Cardiac muscle cell (in vitro differentiated cells and primary cell): ENCODE results near the gene TSHB. TPM values are rescaled to one million over a fixed set of nuclear protein-coding genes. Genes with fewer than 3 reads are reported as not detected.

Experiments used
- DNase-seq, 2 donors: peaks; one replicate each; pipeline versions ENCODE4 v3.0.0 to v3.0.0-alpha.2; 2010 to 2017; ENCODE audit warnings: low read depth in 1 of 2, low spot score in 1 of 2
- H3K27ac ChIP-seq: fragments of 200-600 bp; sonication (generic); 2 replicates; pipeline ENCODE4 v1.5.1; 2016
- H3K27me3 ChIP-seq: fragments of 200-600 bp; sonication (generic); 2 replicates; pipeline ENCODE4 v1.6.0; 2016; ENCODE audit warnings: control low read depth
- H3K36me3 ChIP-seq: fragments of 200-600 bp; sonication (generic); 2 replicates; pipeline ENCODE4 v1.5.1; 2016; ENCODE audit warnings: control low read depth
- H3K4me1 ChIP-seq: fragments of 200-600 bp; sonication (generic); 2 replicates; pipeline ENCODE4 v1.8.1; 2017; ENCODE audit warnings: low read depth, mild to moderate bottlenecking, mixed run types
- H3K4me3 ChIP-seq: fragments of 200-600 bp; sonication (generic); 2 replicates; pipeline ENCODE4 v1.5.1; 2016; ENCODE audit warnings: mild to moderate bottlenecking
- H3K9me3 ChIP-seq: fragments of 200-600 bp; sonication (generic); 2 replicates; pipeline ENCODE4 v1.5.1; 2017; ENCODE audit warnings: low read depth, mild to moderate bottlenecking, control low read depth
- polyA plus RNA-seq: library from polyadenylated mRNA; unstranded; fragments of >200 nt; fragmentation: Nextera tagmentation; extraction: Ambion mirVana; gene quantifications from 2 replicates; pipeline ENCODE4 v1.2.1, GENCODE V29; 2016
- total RNA-seq: library from RNA; depleted of rRNA; stranded (reverse); fragments of >200 nt; gene quantifications from 2 replicates; pipeline ENCODE4 v1.2.3, GENCODE V29; 2016
- TF ChIP-seq, protein P1 (sequence below): IDR thresholded peaks from 2 replicates; pipeline ENCODE4 v1.5.1; 2012; ENCODE audit warnings: low read depth, mild to moderate bottlenecking, low read length

TSHB gene
- total and polyA plus RNA-seq, 2 experiments from 2014 or later: not detected

DNA sequence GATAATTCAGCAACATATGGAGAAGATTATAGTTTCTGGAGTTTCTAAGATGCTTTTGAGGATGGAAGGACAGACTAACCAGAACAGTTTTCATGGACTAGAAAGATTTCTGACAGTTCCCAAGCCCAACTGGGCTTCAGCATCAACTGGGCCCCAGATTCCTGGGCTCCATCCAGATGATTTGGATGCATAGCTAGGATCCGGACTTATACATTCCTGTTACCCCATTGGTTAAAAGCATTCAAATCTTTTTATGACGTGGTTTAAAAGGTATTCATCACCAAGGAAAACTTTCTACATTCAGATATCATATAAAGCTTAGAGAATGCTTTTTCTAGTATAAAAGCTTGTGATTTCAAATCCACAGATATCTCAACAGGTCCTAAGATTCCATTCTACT lies 29.7 kb downstream of the TSHB start:
- Histone ChIP-seq H3K4me1 (peaks cover 10% of the 10 kb centered on the region), H3K27ac (no peak overlapping the region), H3K4me3 (no peak overlapping the region), H3K9me3 (no peaks in the 10 kb centered on the region), H3K27me3 (no peaks in the 10 kb centered on the region), H3K36me3 (peaks cover 10% of the 10 kb centered on the region)
- no peak for DNase-seq
- TF ChIP-seq, protein P1, sequence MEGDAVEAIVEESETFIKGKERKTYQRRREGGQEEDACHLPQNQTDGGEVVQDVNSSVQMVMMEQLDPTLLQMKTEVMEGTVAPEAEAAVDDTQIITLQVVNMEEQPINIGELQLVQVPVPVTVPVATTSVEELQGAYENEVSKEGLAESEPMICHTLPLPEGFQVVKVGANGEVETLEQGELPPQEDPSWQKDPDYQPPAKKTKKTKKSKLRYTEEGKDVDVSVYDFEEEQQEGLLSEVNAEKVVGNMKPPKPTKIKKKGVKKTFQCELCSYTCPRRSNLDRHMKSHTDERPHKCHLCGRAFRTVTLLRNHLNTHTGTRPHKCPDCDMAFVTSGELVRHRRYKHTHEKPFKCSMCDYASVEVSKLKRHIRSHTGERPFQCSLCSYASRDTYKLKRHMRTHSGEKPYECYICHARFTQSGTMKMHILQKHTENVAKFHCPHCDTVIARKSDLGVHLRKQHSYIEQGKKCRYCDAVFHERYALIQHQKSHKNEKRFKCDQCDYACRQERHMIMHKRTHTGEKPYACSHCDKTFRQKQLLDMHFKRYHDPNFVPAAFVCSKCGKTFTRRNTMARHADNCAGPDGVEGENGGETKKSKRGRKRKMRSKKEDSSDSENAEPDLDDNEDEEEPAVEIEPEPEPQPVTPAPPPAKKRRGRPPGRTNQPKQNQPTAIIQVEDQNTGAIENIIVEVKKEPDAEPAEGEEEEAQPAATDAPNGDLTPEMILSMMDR: no peak

DNA sequence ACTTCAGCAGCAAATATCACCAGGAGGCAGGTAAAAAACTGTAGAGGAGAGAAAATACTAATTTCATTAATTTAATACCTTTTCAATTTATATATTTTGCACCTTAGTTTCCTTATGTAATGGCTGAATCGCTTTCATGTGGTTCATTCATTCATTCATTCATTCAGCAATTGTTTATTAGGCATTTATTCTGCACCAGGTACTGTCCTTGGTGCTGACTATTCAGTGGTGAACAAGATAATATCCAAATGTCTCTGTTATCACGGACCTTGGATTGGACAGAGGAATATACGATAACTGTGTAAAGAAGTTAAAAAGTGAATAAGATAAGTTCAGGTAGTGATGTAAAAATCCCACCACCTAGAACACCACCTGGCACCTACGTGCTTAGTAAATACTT lies 30.9 kb downstream of the TSHB start:
- Histone ChIP-seq H3K36me3 (peaks cover 6% of the 10 kb centered on the region), H3K27ac (no peak overlapping the region), H3K4me3 (no peak overlapping the region), H3K9me3 (no peaks in the 10 kb centered on the region), H3K4me1 (peaks cover 15% of the 10 kb centered on the region), H3K27me3 (no peaks in the 10 kb centered on the region)
- TF ChIP-seq, protein P1: no peak
- DNase-seq: no peak

DNA sequence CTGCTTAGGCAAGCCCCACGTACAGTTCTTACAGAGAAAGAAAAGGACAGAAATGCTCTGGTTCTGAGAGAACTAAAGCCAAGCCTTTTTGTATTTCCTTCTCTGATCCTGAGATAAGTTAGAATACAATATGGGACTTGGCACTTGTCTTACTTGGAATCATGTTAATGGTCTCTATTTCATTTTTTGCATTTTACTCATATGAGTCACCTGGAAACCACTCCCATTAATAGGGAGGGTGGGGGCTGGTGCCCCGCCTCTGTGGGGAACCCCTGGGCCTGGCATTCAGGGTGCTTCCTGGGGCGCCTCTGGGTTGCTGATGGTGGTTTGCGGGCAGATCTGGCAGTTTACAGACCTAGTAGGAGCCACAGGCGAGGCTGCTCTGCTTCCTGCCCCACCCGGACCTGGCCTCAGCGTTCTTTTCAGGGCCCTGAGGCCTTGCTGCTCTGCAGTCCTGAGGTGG lies 32.9 kb downstream of the TSHB start:
- DNase-seq: peak in 1 of 2 donors; percentile 13
- Histone ChIP-seq H3K4me3 (no peak overlapping the region), H3K36me3 (peaks cover 4% of the 10 kb centered on the region), H3K9me3 (no peaks in the 10 kb centered on the region), H3K4me1 (peaks cover 5% of the 10 kb centered on the region), H3K27ac (no peak overlapping the region), H3K27me3 (no peaks in the 10 kb centered on the region)
- TF ChIP-seq, protein P1: no peak

DNA sequence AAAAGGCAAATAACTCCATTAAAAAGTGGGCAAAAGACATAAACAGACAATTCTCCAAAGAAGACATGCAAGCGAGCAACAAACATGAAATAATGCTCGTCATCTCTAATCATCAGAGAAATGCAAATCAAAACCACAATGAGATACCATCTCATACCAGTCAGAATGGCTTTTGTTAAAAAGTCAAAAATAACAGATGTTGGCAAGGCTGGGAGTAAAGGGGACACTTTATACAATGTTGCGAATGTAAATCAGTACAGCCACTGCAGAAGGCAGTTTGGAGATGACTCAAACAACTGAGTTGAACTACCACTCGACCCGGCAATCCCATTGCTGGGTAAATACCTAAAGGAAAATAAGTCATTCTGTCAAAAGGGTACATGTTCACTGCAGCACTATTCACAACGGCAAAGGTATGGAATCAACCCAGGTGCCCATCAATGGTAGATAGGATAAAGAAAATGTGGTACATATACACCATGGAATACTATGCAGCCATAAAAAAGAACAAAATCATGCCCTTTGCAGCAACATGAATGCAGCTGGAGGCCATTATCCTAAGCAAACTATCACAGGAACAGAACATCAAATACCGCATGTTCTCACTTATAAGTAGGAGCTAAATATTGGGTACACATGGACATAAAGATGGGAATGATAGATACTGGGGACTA lies 33.7 kb downstream of the TSHB start:
- Histone ChIP-seq H3K27ac (no peak overlapping the region), H3K36me3 (peaks cover 4% of the 10 kb centered on the region), H3K9me3 (no peaks in the 10 kb centered on the region), H3K4me1 (peaks cover 5% of the 10 kb centered on the region), H3K27me3 (no peaks in the 10 kb centered on the region), H3K4me3 (no peak overlapping the region)
- TF ChIP-seq, protein P1: no peak
- no peak for DNase-seq

DNA sequence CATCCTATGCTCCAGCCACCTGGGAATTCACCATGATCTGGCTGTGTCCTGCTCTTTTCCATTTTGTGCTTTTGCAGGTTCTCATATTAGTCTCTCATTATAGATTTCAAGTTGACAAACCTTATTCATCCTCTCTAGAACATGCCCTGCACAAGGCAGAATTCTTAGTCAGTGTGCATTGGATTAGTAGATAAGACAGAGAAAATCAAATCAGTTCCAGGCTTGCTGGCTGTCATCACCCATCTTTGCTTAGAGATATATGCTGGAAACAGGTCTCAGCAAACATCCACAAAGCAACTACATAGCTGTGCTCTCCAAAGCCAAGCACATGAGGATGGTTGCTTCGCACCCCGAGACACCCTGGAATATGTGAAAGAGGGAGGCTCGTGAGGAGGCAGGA lies 34.8 kb downstream of the TSHB start:
- H3K27ac ChIP-seq: peak overlapping the region; percentile 49
- H3K9me3 ChIP-seq: no peaks in the 10 kb centered on the region
- TF ChIP-seq, protein P1: no peak
- peaks cover 13% of the 10 kb centered on the region for H3K4me1 ChIP-seq
- no peaks in the 10 kb centered on the region for H3K27me3 ChIP-seq
- H3K4me3 ChIP-seq: no peak overlapping the region
- no peak for DNase-seq
- peaks cover 4% of the 10 kb centered on the region for H3K36me3 ChIP-seq
